Rectal smooth muscle tissue (tissue), 1 donor: Measurements from ENCODE around the gene KMT2B.
A peak's percentile ranks its signal among the peaks of the same experiment; 100 is the strongest.
"Not testable (repeated sequence)": the region's sequence is repeated elsewhere in the genome, so short reads cannot be mapped to it uniquely, and the experiment has no call there.

ENCODE experiments used
- H3K27ac ChIP-seq: one replicate; pipeline ENCODE4 v1.7.0; 2013; ENCODE audit warnings: low read depth, low read length, inconsistent platforms
- H3K27me3 ChIP-seq: one replicate; pipeline ENCODE4 v1.7.0; 2013; ENCODE audit warnings: low read length; ENCODE audit not compliant: control insufficient read depth, insufficient read depth
- H3K36me3 ChIP-seq: one replicate; pipeline ENCODE4 v1.7.0; 2013; ENCODE audit warnings: low read length; ENCODE audit not compliant: control insufficient read depth, insufficient read depth
- H3K4me1 ChIP-seq: one replicate; pipeline ENCODE4 v1.7.0; 2013; ENCODE audit warnings: low read length; ENCODE audit not compliant: control insufficient read depth, insufficient read depth
- H3K4me3 ChIP-seq: one replicate; pipeline ENCODE4 v1.7.0; 2013; ENCODE audit warnings: low read length
- H3K9ac ChIP-seq: one replicate; pipeline ENCODE4 v1.7.0; 2013; ENCODE audit warnings: low read length

Gene KMT2B

DNA sequence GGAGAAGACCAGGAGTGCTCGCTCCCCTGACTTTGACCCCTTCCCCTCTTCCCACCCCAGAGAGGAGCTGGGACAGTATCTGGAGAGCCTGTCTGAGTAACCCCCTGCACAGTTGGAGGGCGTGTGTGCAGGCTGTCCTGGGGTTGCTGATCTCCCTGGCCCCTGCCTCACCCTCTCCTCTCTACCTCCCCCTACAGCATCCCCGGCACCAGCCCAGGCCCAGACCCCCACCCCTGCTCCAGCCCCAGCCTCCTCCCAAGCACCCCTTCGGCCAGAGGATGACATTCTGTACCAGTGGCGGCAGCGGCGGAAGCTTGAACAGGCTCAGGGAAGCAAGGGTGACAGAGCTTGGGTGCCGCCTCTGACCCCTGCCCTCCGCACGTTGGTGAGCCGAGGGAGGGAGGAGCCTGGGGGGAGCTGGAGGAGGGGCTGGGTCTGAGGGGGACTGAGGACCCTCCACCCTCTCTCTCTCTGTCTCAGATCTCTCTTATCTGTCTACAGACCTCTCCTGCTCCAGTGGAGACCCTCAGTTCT, 48.8 kb downstream of the KMT2B start:
- Histone ChIP-seq H3K27me3 (no peaks in the 10 kb centered on the region), H3K9ac (no peak overlapping the region), H3K27ac (no peak overlapping the region), H3K4me3 (no peak overlapping the region), H3K36me3 (no peaks in the 10 kb centered on the region), H3K4me1 (no peaks in the 10 kb centered on the region)

DNA sequence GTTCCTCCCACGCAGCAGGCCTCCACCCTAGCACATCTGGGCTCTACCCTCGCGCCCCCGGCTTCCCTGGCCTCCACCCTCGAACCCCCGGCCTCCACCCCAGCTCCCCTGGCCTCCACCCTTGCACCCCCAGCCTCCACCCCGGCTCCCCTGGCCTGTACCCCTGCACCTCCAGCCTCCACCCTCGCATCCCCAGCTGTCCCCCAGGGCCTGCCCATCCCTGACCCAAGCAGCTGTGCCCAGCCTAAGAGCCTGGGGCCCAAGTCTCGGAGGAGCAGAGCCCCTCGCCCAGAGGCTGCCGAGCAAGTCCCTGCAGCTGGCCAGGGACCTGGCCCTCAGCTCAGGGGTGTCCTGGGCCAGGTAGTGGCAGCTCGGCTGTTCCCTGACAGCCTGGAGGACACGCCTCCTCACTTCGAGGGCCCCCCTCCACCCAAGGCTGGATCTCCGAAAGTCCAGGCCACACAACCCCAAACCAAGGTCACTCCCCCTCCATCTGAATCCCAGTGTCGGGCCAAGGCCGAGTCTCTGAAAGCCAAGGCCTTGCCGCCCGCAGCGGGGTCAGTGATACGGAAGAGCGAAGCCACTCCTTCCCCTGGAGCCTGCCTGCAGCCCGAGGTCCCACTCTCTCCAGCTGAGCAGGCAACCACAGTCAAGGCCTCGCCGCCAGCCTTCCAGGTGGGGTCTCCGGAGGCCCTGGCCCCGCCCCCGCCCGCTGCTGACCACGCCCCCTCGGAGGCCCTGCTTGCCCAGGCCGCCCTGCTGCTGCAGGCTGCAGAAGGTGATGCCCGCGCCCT, 49.7 kb downstream of the KMT2B start:
- Histone ChIP-seq H3K36me3 (no peaks in the 10 kb centered on the region), H3K4me1 (no peaks in the 10 kb centered on the region), H3K27ac (no peak overlapping the region), H3K9ac (no peak overlapping the region), H3K27me3 (no peaks in the 10 kb centered on the region), H3K4me3 (no peak overlapping the region)

GRCh38 chr19:35768082-35768421, 50.2 kb downstream of the KMT2B start:
- H3K27me3 ChIP-seq: no peaks in the 10 kb centered on the region
- no peak overlapping the region for H3K9ac ChIP-seq
- H3K4me3 ChIP-seq: no peak overlapping the region
- no peaks in the 10 kb centered on the region for H3K4me1 ChIP-seq
- no peak overlapping the region for H3K27ac ChIP-seq
- H3K36me3 ChIP-seq: no peaks in the 10 kb centered on the region

DNA sequence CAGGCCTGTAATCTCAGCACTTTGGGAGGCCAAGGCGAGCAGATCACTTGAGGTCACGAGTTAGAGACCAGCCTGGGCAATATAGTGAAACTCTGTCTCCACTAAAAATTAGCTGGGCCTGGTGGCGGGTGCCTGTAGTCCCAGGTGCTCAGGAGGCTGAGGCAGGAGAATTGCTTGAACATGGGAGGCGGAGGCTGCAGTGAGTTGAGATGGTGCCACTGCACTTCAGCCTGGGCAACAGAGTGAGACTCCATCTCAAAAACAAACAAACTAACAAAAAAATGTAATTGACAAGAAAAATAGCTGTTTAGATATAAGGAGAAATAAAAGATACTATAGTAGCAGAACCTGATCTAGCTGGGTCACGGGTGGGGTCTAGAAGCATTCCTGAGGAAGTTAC, 54.6 kb downstream of the KMT2B start:
- H3K36me3 ChIP-seq, H3K4me1 ChIP-seq, H3K27me3 ChIP-seq, H3K27ac ChIP-seq, H3K9ac ChIP-seq, H3K4me3 ChIP-seq: not testable (repeated sequence)

DNA sequence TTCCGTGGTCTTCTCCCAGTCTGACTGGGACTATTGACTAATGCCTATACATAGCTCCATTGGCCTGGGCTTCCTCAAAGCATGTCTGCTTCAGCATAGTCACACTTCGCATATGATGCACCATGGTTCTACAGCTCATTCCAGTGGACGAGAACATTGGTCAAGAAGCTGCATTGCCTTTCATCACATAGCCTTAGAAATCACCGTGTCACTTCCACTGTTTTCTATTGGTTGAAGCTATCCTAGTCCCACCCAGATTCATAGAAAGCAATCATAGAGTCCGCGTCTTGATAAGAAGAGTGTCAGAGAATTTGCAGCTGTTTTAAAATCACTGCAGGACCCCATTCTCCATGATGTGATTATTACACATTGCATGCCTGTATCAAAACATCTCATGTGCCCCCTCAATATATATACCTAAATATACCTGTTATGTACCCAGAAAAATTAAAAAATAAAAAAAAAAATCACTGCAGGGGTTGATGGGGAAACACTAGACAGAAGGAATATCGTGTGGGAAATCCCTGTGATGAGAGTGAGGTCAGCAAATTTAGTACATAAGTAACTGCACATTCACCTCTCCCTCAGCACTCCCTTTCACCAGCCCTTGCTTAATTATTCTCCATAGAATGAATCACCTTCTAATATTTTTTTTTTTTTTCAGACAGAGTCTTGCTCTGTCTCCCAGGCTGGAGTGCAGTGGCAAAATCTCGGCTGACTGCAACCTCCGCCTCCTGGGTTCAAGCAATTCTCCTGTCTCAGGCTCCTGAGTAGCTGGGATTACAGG, 55.4 kb downstream of the KMT2B start:
- Histone ChIP-seq H3K4me3 (no peak overlapping the region), H3K9ac (no peak overlapping the region), H3K4me1 (peaks cover 2% of the 10 kb centered on the region), H3K36me3 (no peaks in the 10 kb centered on the region), H3K27ac (no peak overlapping the region), H3K27me3 (no peaks in the 10 kb centered on the region)

DNA sequence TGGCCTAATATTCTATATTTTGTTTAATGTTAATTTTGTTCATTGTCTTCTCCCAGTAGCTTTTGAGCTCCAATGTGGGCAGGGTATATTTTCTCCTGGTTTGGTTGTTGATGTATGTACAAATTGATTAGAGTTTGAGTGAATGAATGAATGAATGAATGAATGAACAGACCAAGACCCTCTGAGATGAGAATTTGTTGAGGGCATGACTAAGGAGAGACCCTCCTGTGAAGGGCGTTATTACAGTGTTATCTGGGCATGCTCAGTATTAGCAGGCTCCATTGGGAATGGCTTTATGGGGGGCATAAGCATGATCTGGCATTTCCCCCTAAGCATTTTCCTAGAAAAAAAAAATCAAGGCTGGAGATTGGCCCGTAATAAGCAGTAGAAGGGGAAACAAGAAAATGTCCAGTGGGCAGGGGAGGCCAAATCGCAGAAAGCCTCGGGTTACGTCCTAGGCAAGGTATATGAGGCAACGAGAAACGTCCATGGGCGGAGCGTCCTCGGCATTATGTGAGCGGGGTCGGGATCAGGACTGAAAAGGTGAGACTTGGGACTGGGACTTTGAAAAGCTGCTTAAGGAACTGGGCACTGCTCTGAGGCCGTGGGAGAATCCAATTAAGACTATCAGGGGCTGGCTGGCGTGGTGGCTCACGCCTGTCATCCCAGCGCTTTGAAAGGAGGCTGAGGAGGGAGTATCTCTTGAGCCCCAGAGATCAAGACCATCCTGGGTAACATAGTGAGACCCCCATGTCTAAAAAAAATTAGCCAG, 56.7 kb downstream of the KMT2B start:
- H3K27ac ChIP-seq: no peak overlapping the region
- peaks cover 3% of the 10 kb centered on the region for H3K36me3 ChIP-seq
- H3K4me3 ChIP-seq: peak overlapping the region; percentile 70
- peaks cover 2% of the 10 kb centered on the region for H3K4me1 ChIP-seq
- H3K27me3 ChIP-seq: no peaks in the 10 kb centered on the region
- no peak overlapping the region for H3K9ac ChIP-seq

DNA sequence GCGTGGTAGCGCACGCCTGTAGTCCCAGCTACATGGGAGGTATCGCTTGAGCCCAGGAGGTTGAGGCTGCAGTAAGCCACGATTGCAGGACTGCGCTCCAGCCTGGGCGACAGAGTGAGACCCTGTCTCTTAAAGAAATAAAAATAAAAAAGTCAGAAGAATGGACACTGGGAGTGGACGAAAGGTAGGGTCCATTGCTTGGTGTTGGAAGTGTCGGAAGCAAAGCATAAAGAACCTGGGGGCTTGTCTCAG, 57.2 kb downstream of the KMT2B start:
- H3K27ac ChIP-seq: no peak overlapping the region
- no peaks in the 10 kb centered on the region for H3K27me3 ChIP-seq
- peak overlapping the region; percentile 70 for H3K4me3 ChIP-seq
- peaks cover 3% of the 10 kb centered on the region for H3K36me3 ChIP-seq
- peaks cover 2% of the 10 kb centered on the region for H3K4me1 ChIP-seq
- H3K9ac ChIP-seq: no peak overlapping the region

GRCh38 chr19:35775298-35776101, 57.7 kb downstream of the KMT2B start, which contains the start of gene ARHGAP33:
TSS of gene ARHGAP33 (plus strand) at chr19:35775564. CDS start at chr19:35775659, 95 bp downstream.
- peaks cover 2% of the 10 kb centered on the region for H3K4me1 ChIP-seq
- H3K36me3 ChIP-seq: peaks cover 3% of the 10 kb centered on the region
- no peak within 1 kb of the TSS for H3K27ac ChIP-seq
- H3K4me3 ChIP-seq: peak within 1 kb of the TSS; percentile 70
- H3K27me3 ChIP-seq: no peaks in the 10 kb centered on the region
- no peak within 1 kb of the TSS for H3K9ac ChIP-seq

DNA sequence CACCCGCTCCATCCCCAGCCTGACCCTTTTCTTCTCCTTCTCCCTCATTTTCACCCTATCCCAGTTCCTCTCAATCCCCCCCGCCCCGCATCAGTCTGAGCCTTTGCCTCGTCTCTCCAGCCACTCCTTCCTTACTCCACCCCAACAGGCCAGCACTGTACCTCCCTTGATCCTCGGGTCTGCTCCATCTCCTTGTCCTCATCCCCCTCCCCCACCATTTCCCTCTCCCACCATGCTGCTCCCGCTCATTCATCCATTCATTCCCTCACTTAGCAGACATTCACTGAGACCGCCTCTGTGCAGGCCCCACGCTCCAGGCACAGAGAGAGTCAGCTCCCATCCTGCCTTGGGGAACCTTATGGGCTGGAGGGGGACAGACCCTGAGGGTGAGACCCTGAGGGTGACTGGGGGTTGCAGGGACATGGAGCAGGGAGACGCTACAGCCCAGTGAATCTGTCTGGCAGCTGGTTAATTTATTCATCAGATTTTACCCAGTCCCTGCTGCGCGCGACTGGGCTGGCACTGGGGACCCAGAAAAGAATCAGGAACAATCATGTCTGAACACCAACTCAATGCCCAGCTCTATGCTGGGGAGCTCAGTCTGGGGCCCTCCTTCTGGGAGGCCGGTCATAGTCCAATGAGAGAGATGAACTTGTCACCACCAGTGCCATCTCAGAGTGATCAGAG, 58.4 kb downstream of the KMT2B start:
- peaks cover 2% of the 10 kb centered on the region for H3K4me1 ChIP-seq
- H3K27me3 ChIP-seq: no peaks in the 10 kb centered on the region
- H3K36me3 ChIP-seq: peaks cover 5% of the 10 kb centered on the region
- peak overlapping the region; percentile 34 for H3K4me3 ChIP-seq
- peak overlapping the region; percentile 14 for H3K9ac ChIP-seq
- no peak overlapping the region for H3K27ac ChIP-seq

- Histone ChIP-seq H3K4me3 (no peak overlapping the region), H3K27me3 (no peaks in the 10 kb centered on the region), H3K9ac (no peak overlapping the region), H3K27ac (no peak overlapping the region), H3K36me3 (peaks cover 11% of the 10 kb centered on the region), H3K4me1 (peaks cover 2% of the 10 kb centered on the region)
Measured at GRCh38 chr19:35777086-35777841, 59.5 kb downstream of the KMT2B start.

DNA sequence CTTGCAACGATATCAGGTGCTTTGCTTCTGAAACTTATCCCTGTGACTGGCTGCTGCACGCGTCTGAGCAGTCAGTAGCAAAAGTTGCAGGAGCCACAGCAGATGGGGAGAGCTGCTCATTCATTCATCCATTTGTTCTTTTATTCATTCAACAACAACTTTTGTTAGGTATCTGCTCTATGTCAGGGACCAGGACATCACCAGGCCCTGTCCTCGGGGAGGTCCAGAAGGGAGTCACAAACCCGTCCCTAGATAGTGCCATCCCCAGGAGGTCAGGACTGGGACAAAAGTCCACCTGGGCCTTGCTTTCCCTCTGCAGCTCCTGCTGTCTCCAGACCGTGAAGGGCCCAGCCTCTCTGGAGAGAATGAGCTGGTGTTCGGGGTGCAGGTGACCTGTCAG, 60.2 kb downstream of the KMT2B start:
- no peak overlapping the region for H3K27ac ChIP-seq
- H3K9ac ChIP-seq: no peak overlapping the region
- H3K27me3 ChIP-seq: no peaks in the 10 kb centered on the region
- H3K4me3 ChIP-seq: no peak overlapping the region
- peaks cover 2% of the 10 kb centered on the region for H3K4me1 ChIP-seq
- peaks cover 12% of the 10 kb centered on the region for H3K36me3 ChIP-seq
